ENCODE results near the gene ENG.
"Not testable (repeated sequence)": the region's sequence is repeated elsewhere in the genome, so short reads cannot be mapped to it uniquely, and the experiment has no call there.

Gene ENG

DNA sequence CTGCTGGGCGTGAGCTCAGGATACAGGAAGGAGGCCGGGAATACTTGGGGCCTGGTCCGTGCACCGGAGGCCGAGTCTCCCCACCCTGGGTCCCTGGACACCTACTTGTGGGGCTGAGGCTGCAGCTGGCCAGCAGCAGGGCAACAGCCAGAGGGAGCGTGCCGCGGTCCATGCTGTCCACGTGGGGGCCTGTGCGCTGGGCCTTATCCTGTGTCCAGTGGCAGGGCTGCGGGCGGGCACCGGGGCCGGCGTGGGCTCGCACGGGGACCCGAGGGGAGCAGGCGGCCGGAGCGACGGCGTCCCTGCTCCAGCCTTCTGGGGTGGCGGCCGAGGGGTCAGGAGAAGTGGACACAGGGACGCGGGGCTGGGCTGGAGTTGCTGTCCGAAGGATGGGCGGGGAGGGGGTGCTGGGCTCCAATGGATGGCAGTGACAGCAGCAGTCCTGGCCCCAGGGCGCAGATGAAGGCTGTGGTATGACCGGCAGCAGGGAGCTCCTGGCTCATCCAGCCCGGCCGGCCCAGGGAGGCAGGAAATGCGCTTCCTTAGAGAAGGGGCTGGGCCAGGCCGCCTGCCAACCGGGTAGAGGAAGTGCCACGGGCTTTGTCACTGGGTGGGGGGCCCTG is at the start of gene ENG:
ENG (minus strand) TSS at position 475 of the 623 bp plus-strand sequence; CDS start at position 172, 303 bp downstream.
- peak in 1 of 2 donors; percentile 42 for ATAC-seq

DNA sequence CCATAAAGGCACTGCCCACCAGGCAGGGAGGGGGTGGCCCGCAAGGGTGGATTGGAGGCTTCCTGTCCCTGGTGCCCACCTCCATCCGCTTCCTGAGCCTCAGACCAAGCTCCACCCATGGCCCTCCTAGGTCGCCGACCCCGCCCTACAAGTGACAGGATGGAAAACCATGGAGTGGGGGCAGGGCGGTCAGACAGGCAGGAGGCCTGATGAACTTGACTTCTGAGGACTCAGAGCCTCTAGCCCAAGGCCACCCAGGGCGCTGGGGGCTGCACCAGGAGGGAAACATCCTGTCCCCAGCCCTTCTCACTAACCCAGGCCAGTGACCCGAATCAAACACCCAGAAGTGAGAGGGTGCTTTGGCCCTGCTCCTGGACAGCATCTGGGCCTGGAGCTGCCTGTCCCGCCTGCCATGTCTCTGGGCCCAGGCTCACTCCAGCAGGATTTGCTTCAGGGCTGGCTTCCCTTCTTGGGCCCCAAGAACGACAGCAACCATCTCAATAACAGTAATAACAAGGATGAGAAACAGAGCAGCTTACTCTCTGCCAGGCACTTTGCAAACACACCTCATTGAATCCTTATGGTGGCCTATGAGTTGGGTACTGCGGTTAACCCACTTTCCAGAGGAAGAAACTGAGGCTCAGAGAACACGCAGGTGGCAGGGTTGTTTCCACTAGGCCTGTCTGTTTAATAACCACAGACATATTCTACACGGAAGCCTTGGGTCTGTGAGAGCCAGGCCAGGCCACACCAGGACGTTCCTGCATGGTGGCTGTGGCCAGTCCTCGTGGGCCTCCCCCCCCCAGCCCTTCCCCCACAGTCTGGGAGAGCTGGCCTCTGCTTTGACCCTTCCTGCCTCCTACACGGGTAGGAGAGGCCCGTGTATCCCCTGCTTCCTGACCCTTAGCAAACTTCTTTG is 49.4 kb upstream of the ENG start:
- peak; percentile 6 to 12 for ATAC-seq

DNA sequence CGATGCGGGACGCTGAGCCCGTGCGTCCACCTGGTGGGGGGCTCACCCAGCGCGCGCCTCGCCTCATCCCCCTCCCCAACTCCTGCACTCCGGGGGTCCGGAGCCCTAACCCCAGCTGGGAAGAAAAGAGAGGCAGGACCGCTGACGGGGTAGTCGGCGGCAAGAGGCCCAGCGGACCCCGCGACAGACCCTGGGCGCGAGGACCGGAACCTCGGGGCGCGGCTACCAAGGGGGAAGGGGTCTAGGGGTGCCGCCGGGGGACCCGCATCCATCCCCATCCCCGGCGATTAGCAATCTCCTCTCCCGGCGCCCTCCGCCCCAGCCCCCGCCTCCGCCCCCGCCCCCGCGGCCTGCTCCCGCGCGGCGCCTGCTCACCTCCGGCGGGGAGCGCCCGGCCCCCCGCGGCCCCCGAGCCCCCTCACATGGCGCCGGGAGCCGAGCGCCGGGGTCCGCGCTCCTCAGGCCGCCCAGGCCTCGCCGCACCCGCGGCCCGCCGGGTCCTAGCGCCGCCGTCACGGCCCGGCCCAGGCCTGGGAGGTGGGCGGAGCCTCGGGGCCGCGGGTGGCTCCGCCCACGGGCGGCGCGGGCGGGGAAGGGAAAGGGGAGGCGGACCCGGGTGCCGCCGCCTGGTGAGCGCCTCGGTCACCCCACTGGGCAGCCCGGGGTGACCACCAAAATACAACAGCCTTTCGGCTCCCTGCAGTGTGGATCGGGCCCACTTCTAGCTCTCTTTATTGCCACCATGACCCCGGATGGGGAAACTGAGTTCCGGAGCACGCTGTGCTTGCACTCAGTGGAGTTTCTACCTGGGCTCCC is 44.9 kb upstream of the ENG start, which contains the start of gene ST6GALNAC6:
ST6GALNAC6 (minus strand) TSS at position 476 of the 816 bp plus-strand sequence. CDS start 1,622 bp downstream, outside the sequence.
- peak; percentile 83 to 87 for ATAC-seq

DNA sequence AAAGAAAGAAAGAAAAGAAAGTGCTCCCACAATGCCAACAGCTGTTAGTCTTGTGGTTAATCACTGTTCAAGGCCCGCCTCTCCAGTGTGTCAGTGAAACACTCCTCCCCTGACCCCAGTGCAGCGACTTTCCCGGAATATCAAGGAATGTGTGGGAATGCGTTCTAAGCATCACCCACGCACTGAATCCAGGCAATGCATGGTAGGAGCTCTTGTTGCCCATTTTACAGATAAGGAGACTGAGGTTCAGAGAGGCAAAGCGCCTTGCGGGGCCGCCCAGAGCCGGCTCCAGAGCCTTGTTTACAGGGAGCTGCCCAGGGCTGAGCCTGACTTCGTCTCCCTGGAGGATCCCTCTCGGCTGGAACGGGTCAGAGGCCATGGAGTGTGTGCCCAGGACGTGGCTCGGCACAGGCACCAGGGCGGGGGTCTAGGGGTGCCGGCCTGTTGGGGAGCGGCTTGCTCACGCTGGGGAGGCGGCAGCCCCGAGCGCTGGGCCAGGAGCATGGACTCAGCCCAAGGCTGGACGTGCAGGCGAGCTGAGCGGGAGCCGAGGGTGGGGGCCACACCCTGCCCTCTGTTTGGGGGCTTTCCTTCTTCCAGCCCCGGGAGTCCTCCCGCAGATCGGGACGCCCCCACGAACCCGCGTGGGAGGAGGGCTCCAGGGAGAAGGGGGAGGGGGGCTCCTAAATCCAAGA is 44.1 kb upstream of the ENG start:
- peak; percentile 11 for ATAC-seq

DNA sequence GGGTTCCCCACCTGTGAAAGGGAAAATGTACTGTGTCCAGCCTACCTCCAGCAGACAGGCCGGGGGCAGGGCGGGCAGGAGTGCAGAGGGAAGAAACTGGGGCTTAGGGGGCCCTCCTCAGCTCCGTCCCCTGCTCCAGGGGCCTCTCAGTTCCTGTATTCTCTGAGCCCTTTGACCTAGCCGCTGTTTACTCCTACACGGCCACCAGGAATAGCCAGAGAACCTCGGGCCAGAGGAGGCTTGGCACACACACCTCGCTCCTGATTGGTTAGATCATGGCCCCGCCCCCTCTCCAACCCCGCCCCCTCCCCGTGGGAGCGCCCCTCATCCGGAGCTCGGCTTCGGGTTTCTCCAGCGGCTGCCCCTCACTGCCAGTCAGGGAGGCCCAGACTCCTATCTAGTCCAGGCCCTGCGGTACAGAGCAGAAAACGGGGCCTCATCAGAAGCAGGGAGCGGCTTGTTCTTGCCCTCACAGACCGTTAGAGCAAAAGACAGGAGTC is 42.8 kb upstream of the ENG start:
- no peak for ATAC-seq

DNA sequence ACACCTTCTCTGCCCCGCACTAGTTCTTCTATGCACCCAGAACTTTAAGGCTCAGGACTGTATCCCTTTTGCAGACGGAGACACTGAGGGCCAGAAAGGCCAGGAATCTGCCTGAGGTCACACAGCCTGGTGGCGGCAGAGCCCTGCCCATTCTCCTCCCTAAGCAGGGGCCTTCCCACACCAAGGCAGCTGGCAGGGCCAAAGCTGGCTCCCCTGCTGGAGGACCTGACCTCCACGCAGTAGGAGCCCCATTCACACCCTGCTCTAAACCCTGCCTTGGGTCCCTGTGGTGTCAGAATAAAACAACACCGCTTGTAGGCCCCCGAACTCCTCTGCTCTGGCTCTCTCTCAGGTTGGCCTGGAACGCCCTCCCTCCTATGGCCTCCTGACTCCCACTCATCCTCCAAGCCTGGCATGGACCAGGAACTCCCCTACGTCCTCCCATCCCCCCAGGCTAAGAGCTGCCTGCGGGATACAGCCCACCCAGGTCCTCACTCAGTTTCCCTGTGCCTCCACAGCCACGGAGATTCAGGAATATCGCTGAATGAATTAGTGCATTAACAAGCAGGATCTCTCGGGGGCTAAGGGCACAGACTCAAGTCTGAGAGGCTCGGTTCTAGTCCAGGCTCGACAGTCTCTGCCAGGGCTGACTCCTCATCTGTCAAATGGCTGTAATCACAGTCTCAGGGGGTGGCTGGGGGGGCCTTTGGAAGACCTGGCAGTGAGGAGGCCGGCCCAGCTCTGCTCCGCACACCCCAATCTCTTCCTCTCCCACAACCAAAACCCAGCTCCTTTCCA is 42.1 kb upstream of the ENG start:
- ATAC-seq = no peak

DNA sequence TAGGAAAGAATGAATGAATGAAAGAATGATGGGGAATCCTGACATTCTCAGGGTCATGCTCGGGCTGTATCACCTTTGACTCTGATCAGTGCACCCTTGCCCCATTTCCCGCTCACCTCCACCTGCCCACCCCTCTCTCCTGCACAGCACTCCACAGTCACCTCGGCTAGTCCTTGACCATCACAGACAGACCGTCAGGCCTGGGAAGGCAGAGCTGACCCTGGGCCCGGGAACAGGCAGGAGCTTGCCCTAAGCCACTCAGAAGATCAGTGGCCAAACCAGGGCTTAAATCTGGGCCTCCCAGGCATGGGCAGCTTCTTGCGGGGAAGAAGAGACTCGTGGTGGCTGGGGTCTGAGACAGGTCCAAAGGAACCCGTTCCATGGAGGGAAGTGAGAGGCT is 41.4 kb upstream of the ENG start:
- no peak for ATAC-seq

DNA sequence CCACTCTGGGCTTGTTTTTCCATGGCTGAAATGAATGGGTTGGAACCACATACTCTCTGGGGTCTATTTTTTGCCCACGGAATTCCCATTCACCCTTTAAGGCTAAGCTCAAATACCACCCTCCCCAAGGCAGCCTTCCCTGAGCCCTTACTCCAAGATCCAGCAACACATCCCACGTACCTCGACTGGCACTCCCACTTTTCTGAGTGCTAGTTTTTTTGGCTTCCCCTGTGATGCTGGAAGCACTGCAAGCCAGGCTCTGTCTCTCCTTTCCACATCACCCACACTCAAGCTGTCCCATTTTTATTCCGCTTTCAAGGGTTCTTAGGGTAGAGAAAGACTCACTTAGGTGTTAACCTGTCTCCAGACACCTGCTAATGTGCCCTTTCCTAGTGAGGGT is 38.9 kb upstream of the ENG start:
- no peak for ATAC-seq

DNA sequence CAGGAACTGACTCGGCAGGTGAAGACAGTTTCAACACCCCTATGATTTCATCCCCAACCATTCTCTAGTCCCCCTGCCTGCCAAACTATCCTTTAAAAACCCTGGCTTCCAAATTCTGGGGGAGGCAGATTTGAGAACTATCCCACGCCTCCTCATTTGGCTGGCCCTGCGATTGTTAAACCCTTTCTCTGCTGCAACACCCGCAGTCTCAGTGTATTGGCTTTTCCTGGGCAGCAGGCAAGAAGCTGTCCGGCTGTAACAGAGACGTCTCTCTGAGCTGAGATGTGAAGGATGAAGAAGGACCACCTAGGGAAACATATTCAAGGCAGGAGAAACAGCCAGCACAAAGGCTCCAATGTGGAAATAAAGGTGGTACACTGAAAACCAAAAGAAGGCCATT is 38.4 kb upstream of the ENG start:
- no peak for ATAC-seq

DNA sequence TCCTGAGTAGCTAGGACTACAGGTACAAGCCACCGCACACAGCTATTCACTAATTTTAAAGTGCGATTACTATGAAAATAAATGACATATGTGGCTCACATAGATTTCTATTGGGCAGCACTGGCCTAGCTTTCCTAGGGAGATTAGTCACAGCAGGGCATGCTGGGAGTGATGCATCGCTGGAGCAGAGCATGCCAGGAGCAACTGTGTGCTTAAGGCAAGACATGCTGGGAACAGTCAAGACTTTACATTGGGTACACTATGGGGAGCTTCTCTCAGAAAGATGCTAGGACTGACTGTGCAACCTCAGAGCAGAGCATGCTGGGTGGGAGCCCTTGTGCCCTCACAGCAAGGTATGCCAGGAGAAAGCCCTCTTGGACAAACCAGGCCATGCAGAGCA is 35.6 kb upstream of the ENG start:
- no peak for ATAC-seq

DNA sequence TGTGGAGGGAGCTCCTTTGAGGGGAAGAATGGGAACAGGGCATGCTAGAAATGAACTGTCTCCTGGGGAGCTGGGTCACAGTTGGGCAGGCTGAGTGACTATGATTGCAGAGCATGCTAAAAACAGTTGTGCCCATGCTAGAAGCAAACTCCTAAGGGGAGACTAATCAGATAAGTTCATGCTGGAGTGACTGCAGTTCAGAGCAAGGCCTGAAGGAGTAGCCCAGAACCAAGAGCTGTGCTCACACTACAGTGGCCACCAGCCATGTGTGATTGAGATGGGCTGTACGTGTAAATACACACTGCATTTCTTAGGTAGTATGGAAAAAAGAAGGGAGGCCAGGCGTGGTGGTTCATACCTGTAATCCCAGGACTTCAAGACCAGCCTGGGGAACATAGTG is 33.3 kb upstream of the ENG start:
- ATAC-seq = no peak

DNA sequence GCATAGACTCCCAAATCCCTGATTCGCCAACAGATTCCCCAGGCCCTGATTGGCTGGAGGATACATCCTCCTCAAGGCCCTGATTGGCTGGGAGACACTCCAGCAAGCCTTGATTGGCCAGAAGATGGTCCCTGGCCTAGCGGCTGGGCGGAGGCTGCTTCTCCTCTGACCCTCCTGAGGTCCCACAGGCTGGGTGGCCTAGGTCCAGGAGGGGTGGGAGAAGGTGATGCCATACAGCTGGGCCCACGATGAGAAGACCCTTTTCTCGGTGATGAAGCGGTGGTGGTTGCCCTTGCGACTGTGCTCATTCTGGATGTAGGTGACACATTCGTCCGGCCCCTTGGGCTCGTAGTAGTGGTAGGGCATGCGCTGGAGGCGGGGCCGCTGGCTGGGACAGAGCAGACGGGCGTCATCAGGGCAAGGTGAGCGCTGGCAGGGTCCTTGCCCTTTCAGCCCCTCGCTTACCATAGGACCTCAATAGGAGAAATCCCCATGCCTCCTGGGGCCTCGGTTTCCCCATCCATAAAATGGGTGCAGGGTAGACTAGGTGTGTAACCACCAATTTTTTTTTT is 32.0 kb upstream of the ENG start:
- ATAC-seq = no peak

DNA sequence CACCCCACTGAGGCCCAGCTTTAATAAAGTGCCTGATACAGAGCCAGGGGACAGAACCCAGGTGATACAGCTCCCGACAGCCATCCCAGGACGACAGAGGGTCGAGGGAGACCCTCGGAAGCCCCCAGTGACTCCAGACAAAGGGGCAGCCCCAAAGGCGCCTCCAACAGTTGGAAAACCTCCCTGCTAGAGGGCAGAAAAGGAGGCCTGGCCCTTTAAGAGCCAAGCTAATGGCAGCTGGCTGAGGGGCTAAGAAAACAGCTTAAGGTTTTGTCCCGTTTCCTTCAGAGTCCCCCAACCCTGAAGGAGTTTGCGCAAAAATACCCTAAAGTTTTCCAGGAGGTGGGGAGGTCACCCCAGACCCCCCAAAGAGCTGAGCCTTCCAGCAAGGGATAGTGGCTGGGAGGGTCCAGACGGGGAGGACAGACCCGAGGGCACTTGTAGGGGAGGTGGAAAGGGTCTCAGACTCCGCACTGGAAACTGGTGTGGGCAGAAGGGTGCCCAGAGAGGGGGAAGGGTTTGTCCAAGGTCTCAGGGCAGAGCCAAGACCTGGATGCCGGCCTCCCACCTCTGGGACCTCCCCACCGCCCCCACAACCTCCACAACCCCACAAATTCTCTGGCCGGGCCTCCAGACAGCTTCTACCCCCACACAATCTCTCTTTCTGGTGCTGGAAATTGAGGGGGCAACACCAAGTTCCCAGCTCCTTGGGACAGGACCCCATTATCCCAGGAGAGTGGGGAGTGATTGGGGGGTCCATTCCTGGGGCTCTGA is 31.2 kb upstream of the ENG start:
- ATAC-seq = no peak

DNA sequence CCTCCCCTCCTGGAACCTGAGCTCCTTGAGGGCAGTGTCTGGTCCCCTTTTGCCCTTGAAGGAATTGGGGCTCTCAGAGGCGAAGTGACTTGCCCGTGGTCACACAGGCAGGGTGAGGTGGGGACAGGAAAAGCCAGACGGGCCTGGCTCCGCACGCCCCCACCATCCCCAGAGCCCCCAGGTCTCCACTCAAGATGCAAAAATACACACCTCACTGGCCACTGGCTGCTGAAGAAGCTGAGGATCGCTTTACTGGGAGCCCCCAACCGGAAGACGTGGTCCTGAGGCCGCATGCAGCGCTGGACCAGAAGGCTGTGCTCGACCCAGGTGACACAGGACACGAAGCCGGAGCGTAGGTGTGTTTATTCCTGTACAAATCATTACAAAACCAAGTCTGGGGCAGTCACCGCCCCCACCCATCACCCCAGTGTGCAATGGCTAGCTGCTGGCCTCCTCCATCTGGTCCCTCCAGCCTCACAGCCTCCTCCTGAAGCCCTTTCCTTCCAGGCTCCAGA is 30.6 kb upstream of the ENG start:
- no peak for ATAC-seq

DNA sequence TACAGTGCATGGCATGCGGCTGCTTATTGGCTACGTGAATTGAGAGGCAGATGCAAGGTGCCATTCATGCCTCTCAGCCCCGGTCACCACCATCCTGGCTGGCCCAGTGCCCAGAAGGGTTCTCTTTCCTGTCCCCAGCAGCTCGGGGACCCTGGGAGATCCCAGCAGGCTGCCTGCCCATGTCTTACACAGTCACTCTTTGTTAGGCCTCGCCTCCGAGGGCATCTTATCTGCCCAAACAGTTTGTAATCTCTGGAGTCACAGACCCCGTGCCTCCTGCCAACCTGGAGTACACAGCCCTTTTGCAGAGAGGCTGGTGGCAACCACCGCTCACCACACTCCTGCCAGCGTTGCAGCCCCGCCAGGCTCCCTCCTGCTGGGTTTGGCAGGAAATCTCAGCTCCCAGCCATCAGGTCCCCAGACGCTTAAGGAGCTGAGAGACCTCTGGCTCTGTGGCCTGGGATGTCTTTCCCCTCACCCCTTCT is 30.0 kb upstream of the ENG start:
- no peak for ATAC-seq

DNA sequence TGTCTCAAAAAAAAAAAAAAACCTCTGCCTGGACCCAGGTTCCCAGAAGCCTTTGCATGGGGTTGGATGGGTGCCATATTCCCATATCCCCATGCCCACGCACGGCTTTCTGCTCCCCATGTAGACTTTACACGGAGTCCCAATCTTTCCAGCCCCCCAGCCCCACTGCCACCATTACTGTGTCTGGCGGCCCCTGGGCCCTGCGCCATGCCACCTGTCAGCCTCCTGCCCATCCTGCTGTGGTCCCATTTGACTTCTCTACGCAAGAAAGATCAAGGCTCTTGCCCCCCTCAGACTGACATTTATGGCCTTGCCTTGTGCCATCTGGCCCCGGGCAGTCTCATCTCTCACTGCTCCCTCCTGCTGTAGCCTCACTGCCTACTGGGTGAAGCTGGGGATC is 29.5 kb upstream of the ENG start:
- ATAC-seq = no peak

DNA sequence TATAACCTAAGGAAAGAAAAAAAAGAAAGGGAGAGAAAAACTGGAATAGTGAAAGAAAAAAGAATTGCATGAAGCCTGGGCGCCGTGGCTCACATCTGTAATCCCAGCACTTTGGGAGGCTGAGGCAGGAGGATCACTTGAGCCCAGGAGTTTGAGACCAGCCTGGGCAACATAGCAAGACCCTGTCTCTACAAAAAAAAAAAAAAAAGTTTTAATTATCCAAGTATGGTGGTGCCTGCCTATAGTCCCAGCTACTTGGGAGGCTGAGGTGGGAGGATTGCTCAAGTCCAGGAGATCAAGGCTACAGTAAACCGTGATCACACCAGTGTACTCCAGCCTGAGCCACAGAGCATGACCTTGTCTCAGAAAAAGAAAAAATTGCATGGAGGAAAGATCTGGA is 27.3 kb upstream of the ENG start:
- ATAC-seq = not testable (repeated sequence)

DNA sequence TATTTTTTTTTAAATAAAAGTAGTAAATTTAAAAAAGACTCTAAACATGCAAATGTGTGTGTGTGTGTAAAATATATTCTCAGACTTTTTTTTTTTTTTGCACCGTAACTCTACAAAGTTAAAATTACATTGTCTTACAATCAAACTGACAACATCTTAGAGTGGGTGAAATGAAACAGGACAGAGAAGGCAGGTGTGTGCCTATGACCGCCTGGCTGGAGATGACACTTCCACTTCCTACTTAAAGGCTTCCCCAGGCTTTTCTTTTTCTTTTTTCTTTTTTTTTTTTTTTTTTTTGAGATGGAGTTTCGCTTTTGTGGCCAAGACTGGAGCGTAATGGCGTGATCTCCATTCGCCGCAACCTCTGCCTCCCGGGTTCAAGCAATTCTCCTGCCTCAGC is 25.7 kb upstream of the ENG start:
- ATAC-seq = no peak

DNA sequence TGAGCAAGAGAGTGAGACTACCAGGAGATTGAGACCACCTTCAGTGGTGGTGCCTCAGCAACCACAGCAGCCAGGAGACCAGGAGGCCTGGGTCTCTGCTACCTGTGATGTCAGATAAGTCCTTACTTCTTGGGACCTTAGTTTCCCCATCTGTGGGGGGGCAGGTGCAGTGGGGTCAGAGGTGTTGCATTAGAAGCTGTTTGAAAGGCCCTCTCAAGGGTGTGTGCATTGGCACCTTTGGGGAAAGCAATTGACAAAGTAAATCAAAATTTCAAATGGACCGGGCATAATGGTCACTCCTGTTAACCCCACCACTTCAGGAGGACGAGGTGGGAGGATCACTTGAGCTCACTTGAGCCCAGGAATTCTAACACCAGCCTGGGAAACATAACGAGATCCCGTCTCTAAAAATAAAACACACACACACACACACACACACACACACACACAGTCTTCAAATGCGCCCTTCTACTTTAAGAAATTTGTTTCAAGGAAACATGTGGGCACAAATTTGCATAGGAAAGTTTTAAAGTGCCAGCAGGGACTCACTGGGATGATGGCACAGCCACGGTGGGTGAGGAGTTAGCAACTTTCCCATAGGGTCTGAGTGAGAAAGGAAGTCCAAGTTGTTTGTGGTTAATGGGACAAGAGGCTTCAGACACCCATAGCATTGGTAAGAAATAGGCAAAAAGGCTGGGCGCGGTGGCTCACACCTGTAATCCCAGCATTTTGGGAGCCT is 24.4 kb upstream of the ENG start:
- ATAC-seq = no peak

Data from activated CD4-positive, CD25-positive, alpha-beta regulatory T cell treated with anti-CD3 and anti-CD28 coated beads, Interleukin-2, amount 50 U/mL, for 24 hours (primary cell).